Activated naive CD8-positive, alpha-beta T cell treated with anti-CD3 and anti-CD28 coated beads for 36 hours (primary cell): ENCODE results near the gene PDIA2. TPM values are rescaled to one million over a fixed set of nuclear protein-coding genes. Genes with fewer than 3 reads are reported as not detected.

Experiments
- DNase-seq: peaks from one replicate; pipeline ENCODE4 v3.0.0; 2021
- H3K27ac Mint-ChIP-seq: one replicate; pipeline ENCODE4 v1.8.0; 2022; ENCODE audit warnings: mild to moderate bottlenecking, moderate library complexity, mixed read lengths
- H3K27me3 Mint-ChIP-seq: one replicate; pipeline ENCODE4 v1.8.0; 2022; ENCODE audit warnings: mild to moderate bottlenecking, mixed read lengths
- H3K36me3 Mint-ChIP-seq: one replicate; pipeline ENCODE4 v1.8.0; 2021; ENCODE audit warnings: mild to moderate bottlenecking, mixed read lengths
- H3K4me1 Mint-ChIP-seq: one replicate; pipeline ENCODE4 v1.8.0; 2021; ENCODE audit warnings: mixed read lengths
- H3K4me3 Mint-ChIP-seq: one replicate; pipeline ENCODE4 v1.8.0; 2022; ENCODE audit warnings: mild to moderate bottlenecking, moderate library complexity, mixed read lengths
- H3K9me3 Mint-ChIP-seq: one replicate; pipeline ENCODE4 v1.8.0; 2022; ENCODE audit warnings: mixed read lengths
- total RNA-seq, 2 experiments: library from RNA; stranded (reverse); gene quantifications; one replicate each; pipeline ENCODE4 v1.2.3, GENCODE V29; 2021

PDIA2 gene
- total RNA-seq, 2 experiments from 2014 or later = not detected

- H3K4me1 Mint-ChIP-seq = no peaks in the 10 kb centered on the region
- no peak for DNase-seq
- H3K27ac Mint-ChIP-seq = no peak overlapping the region
- H3K36me3 Mint-ChIP-seq = no peaks in the 10 kb centered on the region
- no peaks in the 10 kb centered on the region for H3K9me3 Mint-ChIP-seq
- peaks cover 5% of the 10 kb centered on the region for H3K27me3 Mint-ChIP-seq
- H3K4me3 Mint-ChIP-seq = no peak overlapping the region
Measured at GRCh38 chr16:269061-269796, 13.7 kb upstream of the PDIA2 start.

GRCh38 chr16:270381-271255 is 12.3 kb upstream of the PDIA2 start:
- no peaks in the 10 kb centered on the region for H3K4me1 Mint-ChIP-seq

GRCh38 chr16:272633-273546 is 10.1 kb upstream of the PDIA2 start:
- no peaks in the 10 kb centered on the region for H3K9me3 Mint-ChIP-seq
- H3K27me3 Mint-ChIP-seq = peaks cover 26% of the 10 kb centered on the region
- H3K4me3 Mint-ChIP-seq = no peak overlapping the region
- no peak overlapping the region for H3K27ac Mint-ChIP-seq
- H3K36me3 Mint-ChIP-seq = no peaks in the 10 kb centered on the region
- DNase-seq = no peak
- no peaks in the 10 kb centered on the region for H3K4me1 Mint-ChIP-seq

More at GRCh38 chr16:270381-271255, 12.3 kb upstream of the PDIA2 start:
- Mint-ChIP-seq H3K36me3 (no peaks in the 10 kb centered on the region), H3K4me3 (no peak overlapping the region), H3K9me3 (no peaks in the 10 kb centered on the region), H3K27me3 (peaks cover 12% of the 10 kb centered on the region), H3K27ac (no peak overlapping the region)
- no peak for DNase-seq

- Mint-ChIP-seq H3K36me3 (no peaks in the 10 kb centered on the region), H3K27ac (no peak overlapping the region), H3K27me3 (peaks cover 31% of the 10 kb centered on the region), H3K9me3 (no peaks in the 10 kb centered on the region), H3K4me1 (peaks cover 1% of the 10 kb centered on the region), H3K4me3 (no peak overlapping the region)
- DNase-seq = no peak
Measured at GRCh38 chr16:273547-274421, 9.2 kb upstream of the PDIA2 start.

- peak; percentile 29 for DNase-seq
- Mint-ChIP-seq H3K27me3 (peaks cover 37% of the 10 kb centered on the region), H3K27ac (no peak overlapping the region), H3K9me3 (no peaks in the 10 kb centered on the region), H3K4me3 (no peak overlapping the region), H3K36me3 (no peaks in the 10 kb centered on the region), H3K4me1 (peaks cover 4% of the 10 kb centered on the region)
Measured at GRCh38 chr16:275041-275641, 7.8 kb upstream of the PDIA2 start.

GRCh38 chr16:275786-276232 is 7.2 kb upstream of the PDIA2 start, which contains the start of gene RGS11:
TSS of gene RGS11 (minus strand) at chr16:275944. CDS start at chr16:275911, 33 bp downstream.
- Mint-ChIP-seq H3K27ac (no peak within 1 kb of the TSS), H3K4me1 (peaks cover 4% of the 10 kb centered on the region), H3K27me3 (peaks cover 38% of the 10 kb centered on the region), H3K4me3 (peak within 1 kb of the TSS; percentile 34), H3K36me3 (no peaks in the 10 kb centered on the region), H3K9me3 (no peaks in the 10 kb centered on the region)
- no peak for DNase-seq

- Mint-ChIP-seq H3K36me3 (no peaks in the 10 kb centered on the region), H3K27ac (no peak overlapping the region), H3K4me3 (peak overlapping the region; percentile 34), H3K4me1 (peaks cover 4% of the 10 kb centered on the region), H3K9me3 (no peaks in the 10 kb centered on the region), H3K27me3 (peaks cover 45% of the 10 kb centered on the region)
- no peak for DNase-seq
Measured at GRCh38 chr16:276426-277077, 6.4 kb upstream of the PDIA2 start.

GRCh38 chr16:278863-279366 is 4.0 kb upstream of the PDIA2 start:
- peak; percentile 53 for DNase-seq
- Mint-ChIP-seq H3K9me3 (no peaks in the 10 kb centered on the region), H3K27ac (no peak overlapping the region), H3K4me3 (no peak overlapping the region), H3K36me3 (no peaks in the 10 kb centered on the region), H3K27me3 (peaks cover 44% of the 10 kb centered on the region), H3K4me1 (peaks cover 4% of the 10 kb centered on the region)

- Mint-ChIP-seq H3K27me3 (peaks cover 44% of the 10 kb centered on the region), H3K36me3 (no peaks in the 10 kb centered on the region), H3K27ac (no peak overlapping the region), H3K9me3 (no peaks in the 10 kb centered on the region), H3K4me3 (no peak overlapping the region), H3K4me1 (peaks cover 4% of the 10 kb centered on the region)
- no peak for DNase-seq
Measured at GRCh38 chr16:279531-279930, 3.4 kb upstream of the PDIA2 start.

GRCh38 chr16:280005-280460 is 2.9 kb upstream of the PDIA2 start:
- no peak for DNase-seq
- H3K4me3 Mint-ChIP-seq = no peak overlapping the region
- no peaks in the 10 kb centered on the region for H3K36me3 Mint-ChIP-seq
- H3K27me3 Mint-ChIP-seq = peaks cover 41% of the 10 kb centered on the region
- peaks cover 4% of the 10 kb centered on the region for H3K4me1 Mint-ChIP-seq
- H3K9me3 Mint-ChIP-seq = no peaks in the 10 kb centered on the region
- no peak overlapping the region for H3K27ac Mint-ChIP-seq

- no peaks in the 10 kb centered on the region for H3K9me3 Mint-ChIP-seq
- no peak within 1 kb of the TSS for H3K4me3 Mint-ChIP-seq
- H3K36me3 Mint-ChIP-seq = no peaks in the 10 kb centered on the region
- no peak for DNase-seq
- no peak within 1 kb of the TSS for H3K27ac Mint-ChIP-seq
- peaks cover 38% of the 10 kb centered on the region for H3K27me3 Mint-ChIP-seq
- peaks cover 4% of the 10 kb centered on the region for H3K4me1 Mint-ChIP-seq
Measured at GRCh38 chr16:280552-280951, 2.4 kb upstream of the PDIA2 start, which contains the start of gene ARHGDIG. TSS of gene ARHGDIG (plus strand) at chr16:280591. CDS start at chr16:280681, 90 bp downstream.

GRCh38 chr16:280991-281659 is 1.8 kb upstream of the PDIA2 start:
- Mint-ChIP-seq H3K4me3 (no peak overlapping the region), H3K9me3 (no peaks in the 10 kb centered on the region), H3K36me3 (no peaks in the 10 kb centered on the region), H3K27ac (no peak overlapping the region), H3K27me3 (peaks cover 36% of the 10 kb centered on the region), H3K4me1 (peaks cover 4% of the 10 kb centered on the region)
- no peak for DNase-seq
